GM12892 (cell line): ENCODE measurements around the gene P2RY2.

ENCODE experiments used
- POLR2A ChIP-seq: IDR thresholded peaks from 2 replicates; pipeline ENCODE4 v1.6.1; 2011; ENCODE audit warnings: low read depth, low read length, control low read depth
- POLR2AphosphoS5 ChIP-seq: IDR thresholded peaks from 2 replicates; pipeline ENCODE4 v1.6.1; 2011; ENCODE audit warnings: low read depth, low read length, control low read depth

DNA sequence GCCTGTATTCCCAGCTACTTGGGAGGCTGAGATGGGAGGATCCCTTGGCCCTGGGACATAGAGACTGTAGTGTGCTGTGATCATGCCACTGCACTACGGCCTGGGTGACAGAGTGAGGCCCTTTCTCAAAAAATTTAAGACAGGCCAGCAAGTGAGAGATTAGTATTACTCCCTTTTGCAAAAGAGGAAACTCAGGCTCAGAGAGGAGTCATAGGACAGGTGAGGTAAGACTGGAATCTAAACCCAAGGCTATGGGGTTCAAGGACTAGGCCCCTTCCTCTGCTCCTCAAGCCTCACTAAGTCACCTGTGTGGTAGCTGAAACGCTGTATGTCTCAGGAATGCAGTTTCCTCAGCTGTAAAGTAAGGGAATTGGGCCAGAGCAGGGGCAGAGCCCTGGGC is 1.6 kb upstream of the P2RY2 start:
- TF ChIP-seq POLR2AphosphoS5 (no peak), POLR2A (no peak)
